ENCODE measurements around the gene MYH15.
"Not testable (repeated sequence)": the region's sequence is repeated elsewhere in the genome, so short reads cannot be mapped to it uniquely, and the experiment has no call there.

MYH15 gene

DNA sequence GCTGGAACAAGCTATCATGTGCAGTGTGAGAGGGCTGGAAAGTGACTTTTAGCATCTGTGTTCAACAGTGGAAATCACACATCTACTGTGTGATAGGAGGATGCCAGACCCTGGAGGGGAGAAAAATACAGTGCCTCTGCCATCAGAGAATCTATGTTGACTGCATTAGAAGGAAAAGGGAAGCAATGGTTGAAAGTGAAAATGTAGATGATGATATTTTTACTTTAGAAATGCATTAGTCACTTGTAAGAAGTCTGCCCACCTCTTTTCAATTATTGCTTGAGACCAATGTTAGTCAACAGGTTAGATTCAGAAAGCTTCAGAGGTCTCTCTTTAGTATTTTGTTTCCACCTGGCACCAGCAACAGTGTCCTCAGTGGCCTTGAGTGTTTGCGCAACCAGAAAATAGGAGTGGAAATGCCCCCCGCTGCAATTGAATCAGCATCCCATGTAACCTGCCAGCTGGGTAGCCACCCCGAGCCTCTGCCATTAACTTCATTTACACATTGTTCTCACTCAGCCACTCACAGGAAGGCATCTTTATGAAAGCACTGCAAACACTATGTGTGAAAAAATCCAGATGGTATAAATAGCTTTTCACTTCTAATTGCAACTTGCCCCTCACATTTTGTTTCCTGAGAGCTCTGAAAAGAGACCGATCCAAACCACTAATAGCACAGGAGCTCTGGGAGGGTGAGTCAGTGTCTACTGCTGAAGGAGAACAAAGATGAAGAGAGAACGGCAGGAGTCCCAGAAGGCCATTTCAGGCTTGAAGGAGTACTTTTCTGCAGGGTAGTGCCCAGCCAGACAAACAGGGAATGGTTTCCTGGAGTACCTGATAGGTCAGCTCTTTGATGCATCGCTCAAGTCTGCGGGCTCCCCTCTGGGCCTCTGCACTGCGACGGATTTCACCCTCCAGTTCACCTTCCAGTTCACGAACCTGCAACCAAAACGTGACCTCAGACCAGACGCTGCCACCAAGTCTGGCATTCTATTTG is 122.0 kb downstream of the MYH15 start:
- no peak for DNase-seq (ENCODE audit: low read depth)

DNA sequence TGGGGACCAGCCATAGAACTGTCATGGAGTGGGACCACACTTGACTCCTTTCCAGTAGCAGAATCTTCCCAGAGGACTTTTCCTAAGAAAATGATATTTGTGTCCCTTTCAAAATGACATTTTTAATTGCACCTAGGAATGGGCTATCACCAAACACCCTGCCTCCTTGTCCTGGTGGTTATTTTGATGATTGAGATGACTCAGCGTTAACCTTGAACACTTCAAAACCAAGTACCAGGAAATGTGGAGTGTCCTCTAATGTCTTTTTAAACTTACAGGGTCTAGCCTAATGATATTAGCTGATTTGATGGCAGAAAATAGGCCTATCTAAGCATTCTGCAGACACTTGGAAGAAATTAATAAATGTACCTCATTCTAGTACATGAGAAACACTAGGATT is 123.3 kb downstream of the MYH15 start:
- DNase-seq (ENCODE audit: low read depth), result no peak

DNA sequence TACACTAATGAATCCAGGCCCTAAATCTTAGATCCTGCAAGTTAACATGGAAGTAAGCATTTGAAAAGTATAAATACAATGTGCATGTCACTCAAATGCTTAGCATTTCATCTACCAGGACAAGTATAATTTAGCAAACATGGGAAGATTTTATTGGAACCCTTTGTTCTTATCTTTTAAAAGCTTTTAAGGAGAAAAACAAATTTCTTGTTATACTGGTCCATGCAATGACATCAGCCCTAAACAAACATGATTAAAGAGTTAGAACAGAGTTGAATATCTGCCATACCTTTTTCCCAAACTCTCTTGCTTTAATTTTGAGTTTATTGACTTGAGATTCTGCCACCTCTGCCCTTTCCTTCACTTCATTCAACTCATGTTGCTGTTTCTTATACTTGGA is 127.1 kb downstream of the MYH15 start:
- no peak for DNase-seq (ENCODE audit: low read depth)

- no peak for DNase-seq (ENCODE audit: low read depth)
Observed at GRCh38 chr3:108381529-108382140, 128.8 kb downstream of the MYH15 start.

DNA sequence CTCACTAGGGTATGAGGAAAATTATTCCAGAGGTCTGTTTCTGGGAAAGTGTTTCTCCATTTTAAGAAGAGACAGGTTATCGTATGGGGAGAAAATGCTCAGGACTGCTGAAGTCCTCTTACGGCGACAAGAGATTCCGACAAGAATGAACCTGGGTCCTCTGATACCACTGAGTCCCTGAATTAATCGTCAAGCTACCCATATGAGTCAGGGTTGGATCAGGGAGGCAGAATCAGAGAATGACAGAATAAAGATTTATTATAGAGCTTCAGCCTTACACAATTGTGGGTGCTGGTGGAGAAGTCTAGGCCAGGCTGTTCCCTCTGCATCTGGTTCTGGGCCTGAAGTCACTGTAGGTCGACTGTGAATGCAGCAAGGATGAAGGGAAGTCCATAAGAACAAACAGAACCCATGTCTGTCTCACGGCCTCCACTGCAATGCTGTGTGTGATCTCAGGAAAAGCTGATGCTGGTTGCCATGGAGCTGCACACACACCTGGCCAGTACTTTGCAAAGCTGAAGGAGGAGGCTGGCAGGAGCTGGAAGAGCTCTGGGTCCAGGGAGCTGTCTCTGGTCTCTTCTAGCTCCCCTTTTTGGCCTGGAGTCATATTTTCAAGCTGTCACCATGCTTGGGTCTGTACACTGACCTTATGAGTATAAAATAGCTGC is 130.1 kb downstream of the MYH15 start:
- no peak for DNase-seq (ENCODE audit: low read depth)

DNA sequence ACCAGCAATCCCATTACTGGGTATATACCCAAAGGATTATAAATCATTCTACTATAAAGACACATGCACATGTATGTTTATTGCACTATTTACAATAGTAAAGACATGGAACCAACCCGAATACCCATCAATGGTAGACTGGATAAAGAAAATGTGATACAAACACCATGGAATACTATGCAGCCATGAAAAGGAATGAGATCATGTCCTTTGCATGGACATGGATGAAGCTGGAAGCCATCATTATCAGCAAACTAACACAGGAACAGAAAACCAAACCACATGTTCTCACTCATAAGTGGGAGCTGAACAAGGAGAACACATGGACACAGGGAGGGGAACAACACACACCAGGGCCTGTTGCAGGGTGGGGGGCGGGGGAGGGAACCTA is 131.4 kb downstream of the MYH15 start:
- not testable (repeated sequence) for DNase-seq (ENCODE audit: low read depth)

DNA sequence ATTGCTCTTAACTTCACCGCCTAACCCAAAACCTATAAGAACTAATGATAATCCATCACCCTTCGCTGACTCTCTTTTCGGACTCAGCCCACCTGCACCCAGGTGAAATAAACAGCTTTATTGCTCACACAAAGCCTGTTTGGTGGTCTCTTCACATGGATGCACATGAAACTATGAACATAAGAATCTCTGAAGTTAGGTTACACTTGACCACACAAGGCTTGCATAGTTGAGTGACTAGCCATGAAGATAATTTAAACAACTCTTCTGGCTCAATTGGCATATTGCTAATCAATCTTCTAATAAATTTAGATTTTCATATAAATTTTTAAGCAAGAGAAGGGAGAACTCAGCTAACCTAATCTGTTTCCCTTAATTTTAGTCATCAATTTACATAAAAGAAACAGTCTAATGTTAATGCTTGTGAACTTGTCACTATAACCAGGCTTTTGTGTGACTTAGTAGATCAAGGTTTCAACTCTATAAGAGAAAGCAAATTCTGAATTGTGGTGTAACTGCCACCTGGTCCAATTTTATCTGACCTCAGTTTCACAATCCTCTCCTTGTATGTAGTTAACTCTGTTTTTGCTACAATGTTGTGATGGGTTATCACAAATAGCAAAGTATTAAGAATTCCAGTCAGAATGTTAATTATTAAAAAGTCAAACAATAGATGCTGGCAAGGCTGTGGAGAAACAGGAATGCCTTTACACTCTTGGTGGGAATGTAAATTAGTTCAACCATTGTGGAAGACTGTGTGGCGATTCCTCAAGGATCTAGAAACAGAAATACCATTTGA is 132.0 kb downstream of the MYH15 start:
- no peak for DNase-seq (ENCODE audit: low read depth)

- no peak for DNase-seq (ENCODE audit: low read depth)
Observed at GRCh38 chr3:108377384-108377783, 133.0 kb downstream of the MYH15 start.

GRCh38 chr3:108376026-108376425 is 134.4 kb downstream of the MYH15 start:
- no peak for DNase-seq (ENCODE audit: low read depth)

GRCh38 chr3:108359011-108359410 is 151.4 kb downstream of the MYH15 start:
- DNase-seq (ENCODE audit: low read depth), result no peak

GRCh38 chr3:108357042-108357441 is 153.4 kb downstream of the MYH15 start:
- DNase-seq (ENCODE audit: low read depth), result no peak

- DNase-seq (ENCODE audit: low read depth), result no peak
Observed at GRCh38 chr3:108354562-108354961, 155.8 kb downstream of the MYH15 start.

DNA sequence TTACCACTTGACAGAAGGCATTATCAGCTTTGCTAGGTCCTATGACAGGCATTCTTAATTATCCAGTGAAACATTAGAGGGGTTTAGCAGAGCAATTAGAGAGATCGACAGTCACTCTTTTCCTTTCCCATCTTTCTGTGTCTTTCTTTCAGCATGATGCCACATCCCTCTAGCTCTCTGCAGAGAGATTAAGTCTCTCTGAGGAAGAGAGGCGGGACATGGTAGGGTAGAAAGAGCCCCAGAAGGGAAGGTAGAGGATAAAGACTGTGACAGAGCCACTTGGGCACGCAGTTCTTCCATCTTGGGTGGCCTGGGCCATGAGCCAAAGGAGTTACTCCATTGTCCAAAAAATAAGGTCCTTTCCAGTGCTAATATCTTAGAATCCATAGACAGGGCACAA is 158.2 kb downstream of the MYH15 start:
- DNase-seq (ENCODE audit: low read depth), result no peak

- DNase-seq (ENCODE audit: low read depth), result no peak
Observed at GRCh38 chr3:108346301-108347227, 163.8 kb downstream of the MYH15 start.

DNA sequence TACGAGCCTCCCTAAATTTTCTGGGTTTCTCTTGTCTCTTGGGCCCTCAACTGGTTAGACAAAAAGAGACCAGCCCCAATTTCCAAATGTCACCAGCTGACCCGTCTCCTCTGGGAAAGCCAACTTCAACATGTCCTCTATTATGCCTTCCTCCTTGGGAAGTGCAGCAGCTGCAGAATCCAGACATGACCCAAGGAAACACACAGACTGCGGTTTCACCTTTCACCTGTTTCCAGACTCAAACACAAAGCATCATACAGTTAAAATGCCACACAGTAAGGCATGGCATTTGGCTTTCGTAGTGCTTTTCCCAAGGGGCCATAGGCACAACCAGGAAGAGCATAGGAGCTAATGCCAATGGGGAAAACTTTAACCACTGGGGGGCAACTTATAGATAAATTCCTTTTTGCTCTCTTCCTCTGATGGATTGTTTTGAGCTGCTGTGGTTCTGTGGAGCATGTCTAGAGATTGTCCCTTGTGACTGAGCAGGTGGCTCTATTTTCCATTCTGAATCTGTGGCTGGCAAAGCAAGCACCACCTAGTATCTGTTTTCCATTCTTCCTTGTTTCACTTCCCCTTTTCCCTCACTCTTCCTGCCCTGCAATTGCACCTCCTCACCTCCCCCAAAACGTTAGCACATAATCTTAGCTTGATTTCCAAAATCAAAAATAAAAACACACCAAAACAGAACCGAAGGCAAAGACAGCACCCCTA is 164.7 kb downstream of the MYH15 start:
- no peak for DNase-seq (ENCODE audit: low read depth)

- no peak for DNase-seq (ENCODE audit: low read depth)
Observed at GRCh38 chr3:108343491-108343890, 166.9 kb downstream of the MYH15 start.

GRCh38 chr3:108342837-108343486 is 167.4 kb downstream of the MYH15 start:
- DNase-seq (ENCODE audit: low read depth), result no peak

DNA sequence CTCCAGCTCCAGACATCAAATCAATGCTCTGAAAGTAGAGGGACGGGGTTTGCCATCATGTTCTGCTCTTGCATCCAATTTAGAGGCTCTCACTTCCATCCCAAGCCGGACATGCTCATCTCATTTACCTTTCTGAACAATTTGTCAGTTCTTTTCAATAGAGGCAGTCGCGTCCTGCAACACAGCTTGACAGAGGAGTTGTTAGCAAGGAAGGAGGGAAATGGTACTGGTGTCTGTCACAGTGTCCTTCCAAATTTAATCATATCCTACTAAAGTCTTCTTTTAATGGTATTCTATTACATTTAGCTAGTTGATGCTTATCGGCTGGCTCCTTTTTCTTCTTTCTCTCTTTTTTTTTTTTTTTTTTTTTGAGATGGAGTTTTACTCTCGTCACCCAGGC is 168.5 kb downstream of the MYH15 start:
- no peak for DNase-seq (ENCODE audit: low read depth)

- no peak for DNase-seq (ENCODE audit: low read depth)
Observed at GRCh38 chr3:108338901-108339545, 171.4 kb downstream of the MYH15 start.

All from activated gamma-delta T cell treated with anti-CD3 and anti-CD28 coated beads, Interleukin-2, amount 50 U/mL, for 16 hours (primary cell).